ENCODE results near the gene PROM1.

DNA sequence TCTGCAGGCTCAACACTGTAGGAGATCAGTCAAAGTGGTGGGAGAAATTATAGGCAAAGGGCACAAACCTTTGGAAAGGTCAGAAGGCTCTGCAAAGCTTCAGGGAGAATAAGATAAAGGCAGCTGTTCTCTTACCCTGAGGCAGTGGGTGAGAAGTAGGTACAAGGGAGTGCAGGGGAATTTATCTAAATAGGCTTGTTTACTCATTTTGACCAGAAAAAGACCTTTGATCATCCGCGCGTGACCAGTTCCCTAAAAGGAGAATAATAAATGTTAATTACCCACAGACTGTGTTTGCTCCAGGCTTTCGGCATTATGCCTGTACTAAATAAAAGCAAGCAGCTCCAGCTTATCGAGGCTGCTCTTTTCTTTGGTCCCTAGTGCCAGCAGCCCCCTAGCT is 130.2 kb downstream of the PROM1 start:
- TF ChIP-seq, protein P1, sequence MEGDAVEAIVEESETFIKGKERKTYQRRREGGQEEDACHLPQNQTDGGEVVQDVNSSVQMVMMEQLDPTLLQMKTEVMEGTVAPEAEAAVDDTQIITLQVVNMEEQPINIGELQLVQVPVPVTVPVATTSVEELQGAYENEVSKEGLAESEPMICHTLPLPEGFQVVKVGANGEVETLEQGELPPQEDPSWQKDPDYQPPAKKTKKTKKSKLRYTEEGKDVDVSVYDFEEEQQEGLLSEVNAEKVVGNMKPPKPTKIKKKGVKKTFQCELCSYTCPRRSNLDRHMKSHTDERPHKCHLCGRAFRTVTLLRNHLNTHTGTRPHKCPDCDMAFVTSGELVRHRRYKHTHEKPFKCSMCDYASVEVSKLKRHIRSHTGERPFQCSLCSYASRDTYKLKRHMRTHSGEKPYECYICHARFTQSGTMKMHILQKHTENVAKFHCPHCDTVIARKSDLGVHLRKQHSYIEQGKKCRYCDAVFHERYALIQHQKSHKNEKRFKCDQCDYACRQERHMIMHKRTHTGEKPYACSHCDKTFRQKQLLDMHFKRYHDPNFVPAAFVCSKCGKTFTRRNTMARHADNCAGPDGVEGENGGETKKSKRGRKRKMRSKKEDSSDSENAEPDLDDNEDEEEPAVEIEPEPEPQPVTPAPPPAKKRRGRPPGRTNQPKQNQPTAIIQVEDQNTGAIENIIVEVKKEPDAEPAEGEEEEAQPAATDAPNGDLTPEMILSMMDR (tag by site-specific recombination; IDR thresholded peaks at IDR 0.05): no peak
- TF ChIP-seq, protein P2, sequence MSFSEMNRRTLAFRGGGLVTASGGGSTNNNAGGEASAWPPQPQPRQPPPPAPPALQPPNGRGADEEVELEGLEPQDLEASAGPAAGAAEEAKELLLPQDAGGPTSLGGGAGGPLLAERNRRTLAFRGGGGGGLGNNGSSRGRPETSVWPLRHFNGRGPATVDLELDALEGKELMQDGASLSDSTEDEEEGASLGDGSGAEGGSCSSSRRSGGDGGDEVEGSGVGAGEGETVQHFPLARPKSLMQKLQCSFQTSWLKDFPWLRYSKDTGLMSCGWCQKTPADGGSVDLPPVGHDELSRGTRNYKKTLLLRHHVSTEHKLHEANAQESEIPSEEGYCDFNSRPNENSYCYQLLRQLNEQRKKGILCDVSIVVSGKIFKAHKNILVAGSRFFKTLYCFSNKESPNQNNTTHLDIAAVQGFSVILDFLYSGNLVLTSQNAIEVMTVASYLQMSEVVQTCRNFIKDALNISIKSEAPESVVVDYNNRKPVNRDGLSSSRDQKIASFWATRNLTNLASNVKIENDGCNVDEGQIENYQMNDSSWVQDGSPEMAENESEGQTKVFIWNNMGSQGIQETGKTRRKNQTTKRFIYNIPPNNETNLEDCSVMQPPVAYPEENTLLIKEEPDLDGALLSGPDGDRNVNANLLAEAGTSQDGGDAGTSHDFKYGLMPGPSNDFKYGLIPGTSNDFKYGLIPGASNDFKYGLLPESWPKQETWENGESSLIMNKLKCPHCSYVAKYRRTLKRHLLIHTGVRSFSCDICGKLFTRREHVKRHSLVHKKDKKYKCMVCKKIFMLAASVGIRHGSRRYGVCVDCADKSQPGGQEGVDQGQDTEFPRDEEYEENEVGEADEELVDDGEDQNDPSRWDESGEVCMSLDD (tag by site-specific recombination; IDR thresholded peaks at IDR 0.05): no peak
- TF ChIP-seq ZNF184 (tag by site-specific recombination; IDR thresholded peaks at IDR 0.05) (no peak), KLF1 (tag by site-specific recombination; IDR thresholded peaks at IDR 0.05) (no peak), ZNF350 (tag by site-specific recombination; IDR thresholded peaks at IDR 0.05) (no peak), ZFP37 (tag by site-specific recombination; IDR thresholded peaks at IDR 0.05) (no peak), ZNF24 (tag by site-specific recombination; IDR thresholded peaks at IDR 0.05) (no peak)
- TF ChIP-seq, protein P3, sequence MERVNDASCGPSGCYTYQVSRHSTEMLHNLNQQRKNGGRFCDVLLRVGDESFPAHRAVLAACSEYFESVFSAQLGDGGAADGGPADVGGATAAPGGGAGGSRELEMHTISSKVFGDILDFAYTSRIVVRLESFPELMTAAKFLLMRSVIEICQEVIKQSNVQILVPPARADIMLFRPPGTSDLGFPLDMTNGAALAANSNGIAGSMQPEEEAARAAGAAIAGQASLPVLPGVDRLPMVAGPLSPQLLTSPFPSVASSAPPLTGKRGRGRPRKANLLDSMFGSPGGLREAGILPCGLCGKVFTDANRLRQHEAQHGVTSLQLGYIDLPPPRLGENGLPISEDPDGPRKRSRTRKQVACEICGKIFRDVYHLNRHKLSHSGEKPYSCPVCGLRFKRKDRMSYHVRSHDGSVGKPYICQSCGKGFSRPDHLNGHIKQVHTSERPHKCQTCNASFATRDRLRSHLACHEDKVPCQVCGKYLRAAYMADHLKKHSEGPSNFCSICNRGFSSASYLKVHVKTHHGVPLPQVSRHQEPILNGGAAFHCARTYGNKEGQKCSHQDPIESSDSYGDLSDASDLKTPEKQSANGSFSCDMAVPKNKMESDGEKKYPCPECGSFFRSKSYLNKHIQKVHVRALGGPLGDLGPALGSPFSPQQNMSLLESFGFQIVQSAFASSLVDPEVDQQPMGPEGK (tag by site-specific recombination; IDR thresholded peaks at IDR 0.05): no peak
- TF ChIP-seq, protein P4, sequence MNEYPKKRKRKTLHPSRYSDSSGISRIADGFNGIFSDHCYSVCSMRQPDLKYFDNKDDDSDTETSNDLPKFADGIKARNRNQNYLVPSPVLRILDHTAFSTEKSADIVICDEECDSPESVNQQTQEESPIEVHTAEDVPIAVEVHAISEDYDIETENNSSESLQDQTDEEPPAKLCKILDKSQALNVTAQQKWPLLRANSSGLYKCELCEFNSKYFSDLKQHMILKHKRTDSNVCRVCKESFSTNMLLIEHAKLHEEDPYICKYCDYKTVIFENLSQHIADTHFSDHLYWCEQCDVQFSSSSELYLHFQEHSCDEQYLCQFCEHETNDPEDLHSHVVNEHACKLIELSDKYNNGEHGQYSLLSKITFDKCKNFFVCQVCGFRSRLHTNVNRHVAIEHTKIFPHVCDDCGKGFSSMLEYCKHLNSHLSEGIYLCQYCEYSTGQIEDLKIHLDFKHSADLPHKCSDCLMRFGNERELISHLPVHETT (tag by site-specific recombination; IDR thresholded peaks at IDR 0.05): no peak
- TF ChIP-seq, protein P5, sequence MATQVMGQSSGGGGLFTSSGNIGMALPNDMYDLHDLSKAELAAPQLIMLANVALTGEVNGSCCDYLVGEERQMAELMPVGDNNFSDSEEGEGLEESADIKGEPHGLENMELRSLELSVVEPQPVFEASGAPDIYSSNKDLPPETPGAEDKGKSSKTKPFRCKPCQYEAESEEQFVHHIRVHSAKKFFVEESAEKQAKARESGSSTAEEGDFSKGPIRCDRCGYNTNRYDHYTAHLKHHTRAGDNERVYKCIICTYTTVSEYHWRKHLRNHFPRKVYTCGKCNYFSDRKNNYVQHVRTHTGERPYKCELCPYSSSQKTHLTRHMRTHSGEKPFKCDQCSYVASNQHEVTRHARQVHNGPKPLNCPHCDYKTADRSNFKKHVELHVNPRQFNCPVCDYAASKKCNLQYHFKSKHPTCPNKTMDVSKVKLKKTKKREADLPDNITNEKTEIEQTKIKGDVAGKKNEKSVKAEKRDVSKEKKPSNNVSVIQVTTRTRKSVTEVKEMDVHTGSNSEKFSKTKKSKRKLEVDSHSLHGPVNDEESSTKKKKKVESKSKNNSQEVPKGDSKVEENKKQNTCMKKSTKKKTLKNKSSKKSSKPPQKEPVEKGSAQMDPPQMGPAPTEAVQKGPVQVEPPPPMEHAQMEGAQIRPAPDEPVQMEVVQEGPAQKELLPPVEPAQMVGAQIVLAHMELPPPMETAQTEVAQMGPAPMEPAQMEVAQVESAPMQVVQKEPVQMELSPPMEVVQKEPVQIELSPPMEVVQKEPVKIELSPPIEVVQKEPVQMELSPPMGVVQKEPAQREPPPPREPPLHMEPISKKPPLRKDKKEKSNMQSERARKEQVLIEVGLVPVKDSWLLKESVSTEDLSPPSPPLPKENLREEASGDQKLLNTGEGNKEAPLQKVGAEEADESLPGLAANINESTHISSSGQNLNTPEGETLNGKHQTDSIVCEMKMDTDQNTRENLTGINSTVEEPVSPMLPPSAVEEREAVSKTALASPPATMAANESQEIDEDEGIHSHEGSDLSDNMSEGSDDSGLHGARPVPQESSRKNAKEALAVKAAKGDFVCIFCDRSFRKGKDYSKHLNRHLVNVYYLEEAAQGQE (tag by site-specific recombination; IDR thresholded peaks at IDR 0.05): no peak
- TF ChIP-seq, protein P6, sequence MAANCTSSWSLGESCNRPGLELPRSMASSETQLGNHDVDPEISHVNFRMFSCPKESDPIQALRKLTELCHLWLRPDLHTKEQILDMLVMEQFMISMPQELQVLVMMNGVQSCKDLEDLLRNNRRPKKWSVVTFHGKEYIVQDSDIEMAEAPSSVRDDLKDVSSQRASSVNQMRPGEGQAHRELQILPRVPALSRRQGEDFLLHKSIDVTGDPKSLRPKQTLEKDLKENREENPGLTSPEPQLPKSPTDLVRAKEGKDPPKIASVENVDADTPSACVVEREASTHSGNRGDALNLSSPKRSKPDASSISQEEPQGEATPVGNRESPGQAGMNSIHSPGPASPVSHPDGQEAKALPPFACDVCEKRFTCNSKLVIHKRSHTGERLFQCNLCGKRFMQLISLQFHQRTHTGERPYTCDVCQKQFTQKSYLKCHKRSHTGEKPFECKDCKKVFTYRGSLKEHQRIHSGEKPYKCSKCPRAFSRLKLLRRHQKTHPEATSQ (tag by site-specific recombination; IDR thresholded peaks at IDR 0.05): no peak
